B cell (primary cell): ENCODE results near the gene COG7. TPM values are rescaled to one million over a fixed set of nuclear protein-coding genes. Genes with fewer than 3 reads are reported as not detected.
A peak's percentile ranks its signal among the peaks of the same experiment; 100 is the strongest.

Experiments
- ATAC-seq: fragments of 200-7000 bp; cut with Tn5 transposase; one replicate; pipeline ENCODE4 v1.10.0; 2021; ENCODE audit warnings: low read depth, mild to moderate bottlenecking, moderate number of reproducible peaks, moderate library complexity
- CTCF ChIA-PET: fragments of 350-600 bp; sonication (Branson Sonifier 250); formaldehyde crosslinking; loops from one replicate; lab custom pipeline; 2021; ENCODE audit warnings: antibody characterized with exemption, inconsistent platforms; lab: Charles Lee
- POLR2A ChIA-PET: fragments of 350-600 bp; sonication (Branson Sonifier 250); formaldehyde crosslinking; loops from one replicate; lab custom pipeline; 2021; ENCODE audit warnings: antibody characterized with exemption; lab: Charles Lee
- DNase-seq: peaks from one replicate; pipeline ENCODE4 v3.0.0; 2013
- H2AFZ ChIP-seq: 2 replicates; pipeline ENCODE4 v1.6.1; 2012; ENCODE audit warnings: mild to moderate bottlenecking, low read depth, low read length; ENCODE audit not compliant: insufficient read depth, poor library complexity, severe bottlenecking
- H3K27ac ChIP-seq, 2 donors: 1 replicate in 1 of 2; 2 replicates in 1 of 2; pipeline ENCODE4 v1.5.1; 2012 to 2013; ENCODE audit warnings: low read length in 2 of 2, mild to moderate bottlenecking in 2 of 2, moderate library complexity in 1 of 2
- H3K27me3 ChIP-seq, 4 experiments: fragments of 200-600 bp in 1 of 4; sonication (generic) in 1 of 4; replicated peaks in 1 of 4; 1 replicate in 2 of 4; 2 replicates in 2 of 4; pipeline versions ENCODE4 v1.6.1 to v1.7.0; 2013 to 2016; ENCODE audit warnings: low read length in 3 of 4, mild to moderate bottlenecking in 2 of 4, mixed read lengths in 1 of 4, moderate library complexity in 1 of 4; ENCODE audit not compliant: insufficient read depth in 4 of 4, control insufficient read depth in 3 of 4; ENCODE audit errors: control extremely low read depth in 1 of 4
- H3K36me3 ChIP-seq, 2 experiments: replicated peaks in 1 of 2; 1 replicate in 1 of 2; 2 replicates in 1 of 2; pipeline versions ENCODE4 v1.6.1 to v1.7.1; 2013; ENCODE audit warnings: low read length in 1 of 2; ENCODE audit not compliant: insufficient read depth in 2 of 2, control insufficient read depth in 1 of 2; ENCODE audit errors: control extremely low read depth in 1 of 2, extremely low read depth in 1 of 2
- H3K4me1 ChIP-seq, 2 donors: fragments of 200-600 bp in 1 of 2; sonication (generic) in 1 of 2; 1 replicate in 1 of 2; 2 replicates in 1 of 2; pipeline versions ENCODE4 v1.5.1 to v1.6.1; 2013 to 2017; ENCODE audit warnings: low read length in 2 of 2; ENCODE audit not compliant: control insufficient read depth in 2 of 2, insufficient read depth in 2 of 2
- H3K4me2 ChIP-seq: replicated peaks from 2 replicates; pipeline ENCODE3; 2012; ENCODE audit warnings: mild to moderate bottlenecking, low read depth, low read length; ENCODE audit not compliant: poor library complexity, severe bottlenecking
- H3K4me3 ChIP-seq, 5 experiments: fragments of 200-600 bp in 1 of 5; sonication (generic) in 1 of 5; 1 replicate in 3 of 5; 2 replicates in 2 of 5; pipeline versions ENCODE4 v1.5.1 to v1.7.0; 2011 to 2016; ENCODE audit warnings: low read length in 4 of 5, mild to moderate bottlenecking in 4 of 5, low read depth in 2 of 5, control low read depth in 1 of 5, moderate library complexity in 1 of 5; ENCODE audit not compliant: insufficient read depth in 1 of 5; ENCODE audit errors: control extremely low read depth in 1 of 5, extremely low read depth in 1 of 5
- H3K79me2 ChIP-seq: fragments of 200-600 bp; sonication (generic); one replicate; pipeline ENCODE4 v1.6.0; 2016; ENCODE audit warnings: low read length; ENCODE audit not compliant: control insufficient read depth, insufficient read depth
- H3K9ac ChIP-seq: fragments of 200-600 bp; sonication (generic); 2 replicates; pipeline ENCODE4 v1.6.1; 2017; ENCODE audit warnings: mild to moderate bottlenecking, low read length, moderate library complexity
- H3K9me3 ChIP-seq, 3 donors: one replicate each; pipeline versions ENCODE4 v1.6.1 to v1.7.1; 2013; ENCODE audit warnings: low read length in 2 of 3; ENCODE audit not compliant: control insufficient read depth in 2 of 3, insufficient read depth in 1 of 3; ENCODE audit errors: control extremely low read depth in 1 of 3
- H4K20me1 ChIP-seq: 2 replicates; pipeline ENCODE4 v1.6.0; 2012; ENCODE audit warnings: mild to moderate bottlenecking, low read length; ENCODE audit not compliant: insufficient read depth, control insufficient read depth, poor library complexity, severe bottlenecking
- H3K27ac Mint-ChIP-seq: one replicate; pipeline ENCODE4 v1.8.0; 2021; ENCODE audit warnings: mixed read lengths
- H3K27me3 Mint-ChIP-seq: one replicate; pipeline ENCODE4 v1.8.0; 2021; ENCODE audit warnings: mixed read lengths
- H3K4me1 Mint-ChIP-seq: one replicate; pipeline ENCODE4 v1.8.0; 2021; ENCODE audit warnings: mixed read lengths
- H3K4me3 Mint-ChIP-seq: one replicate; pipeline ENCODE4 v1.8.0; 2021; ENCODE audit warnings: mixed read lengths
- H3K9me3 Mint-ChIP-seq: one replicate; pipeline ENCODE4 v1.8.0; 2022; ENCODE audit warnings: mixed read lengths; ENCODE audit not compliant: insufficient read depth
- CTCF ChIP-seq: fragments of 200-600 bp; IDR thresholded peaks from one replicate; pipeline ENCODE4 v1.8.0; 2022; ENCODE audit warnings: antibody characterized with exemption, mild to moderate bottlenecking
- EZH2 ChIP-seq: IDR thresholded peaks from 2 replicates; pipeline ENCODE4 v1.6.1; 2012; ENCODE audit warnings: borderline replicate concordance, low read depth, mild to moderate bottlenecking, moderate library complexity, low read length; ENCODE audit not compliant: insufficient read depth, poor library complexity, severe bottlenecking
- WGBS: methylation state at CpG from one replicate; pipeline ENCODE4 v1.1.5; 2013; ENCODE audit warnings: missing lambda C conversion rate; ENCODE audit not compliant: insufficient coverage; 5-methylcytosine and 5-hydroxymethylcytosine counted together
- intact Hi-C: fragments of 100-400 bp; cut with micrococcal nuclease; formaldehyde crosslinking; loops from one replicate; pipeline ENCODE4 v1.10.0; 2022
- polyA plus RNA-seq: library from polyadenylated mRNA; depleted of rRNA; stranded (reverse); fragments of >200 nt; gene quantifications from 2 replicates; pipeline ENCODE4 v1.2.3, GENCODE V29; 2012
- total RNA-seq, 2 donors: library from RNA; stranded (reverse); fragments of 120-200 nt in 1 of 2; gene quantifications; 1 replicate in 1 of 2; 2 replicates in 1 of 2; pipeline versions ENCODE4 v1.2.3 to v1.2.4, GENCODE V29; 2013 to 2022

Gene COG7
- total and polyA plus RNA-seq, 2 donors (not counting 1 experiment from before 2014, with no cell fraction given): 21.3 to 37.8 TPM

DNA sequence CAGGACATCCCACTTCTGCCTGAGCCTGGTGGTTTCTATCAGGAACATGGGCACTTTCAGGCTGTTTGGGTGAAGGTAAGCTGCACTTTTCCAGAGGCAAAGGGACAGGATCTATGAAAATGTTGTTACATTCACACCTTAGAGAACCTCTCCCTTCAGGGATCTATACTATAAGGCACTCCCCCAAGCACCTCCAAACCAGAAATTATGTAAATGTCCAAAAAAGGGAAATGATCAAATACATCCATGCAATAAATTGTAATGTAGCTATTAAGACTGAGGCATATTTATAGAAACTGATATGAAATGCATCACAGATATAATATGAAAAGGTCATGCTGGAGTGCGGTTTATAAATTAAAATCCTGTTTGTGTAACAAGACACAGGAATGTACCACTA lies 23.3 kb upstream of the COG7 start:
- intact Hi-C loops: no loop called here
- Mint-ChIP-seq H3K27ac (peak overlapping the region; percentile 37), H3K4me1 (peaks cover 7% of the 10 kb centered on the region), H3K9me3 (no peaks in the 10 kb centered on the region), H3K27me3 (no peaks in the 10 kb centered on the region), H3K4me3 (no peak overlapping the region)
- Histone ChIP-seq H3K9me3 (no peaks in the 10 kb centered on the region), H3K4me2 (no peak overlapping the region), H3K79me2 (peaks cover 41% of the 10 kb centered on the region), H3K36me3 (peaks cover 12 to 89% of the 10 kb centered on the region in 2 experiments), H3K9ac (no peak overlapping the region), H2AFZ (no peak overlapping the region), H3K4me1 (peaks cover 0 to 5% of the 10 kb centered on the region in 2 donors), H4K20me1 (peaks cover 81% of the 10 kb centered on the region), H3K27ac (no peak overlapping the region), H3K27me3 (no peaks in the 10 kb centered on the region), H3K4me3 (no peak overlapping the region)
- TF ChIP-seq CTCF (no peak), EZH2 (no peak)
- whole genome bisulfite sequencing: no CpG with 5 or more reads among the region's 1 CpG
- ChIA-PET POLR2A (no interaction called here), CTCF (interaction anchor here (1.5 kb wide), 1 partner anchor 41 kb away, joined by 3 read pairs; no protein-coding TSS in a partner anchor)
- ATAC-seq (peak; percentile 31), DNase-seq (no peak)

DNA sequence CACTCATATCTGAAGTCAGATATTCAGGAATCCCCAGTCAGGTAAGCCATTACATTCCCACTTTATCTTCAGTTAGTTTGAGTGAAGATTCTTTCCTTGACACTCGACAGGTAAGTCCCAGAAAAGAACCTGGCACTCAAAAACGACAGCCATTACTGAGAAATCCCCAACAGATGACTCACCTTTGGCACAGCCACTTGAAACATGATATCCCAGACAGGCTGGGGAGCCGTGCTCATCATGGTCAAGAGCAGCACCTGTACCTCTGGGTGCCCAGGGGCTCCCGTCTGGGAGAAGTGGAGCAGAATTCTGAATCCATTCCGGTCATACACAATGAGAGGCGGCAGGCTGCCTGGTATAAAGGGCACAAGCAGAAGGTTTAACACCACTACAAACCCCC lies 16.8 kb upstream of the COG7 start:
- no peak overlapping the region for H2AFZ ChIP-seq
- 94% methylated on average over 5 of the region's 6 CpGs for WGBS
- peaks cover 68% of the 10 kb centered on the region for H4K20me1 ChIP-seq
- H3K4me3 Mint-ChIP-seq: no peak overlapping the region
- no peaks in the 10 kb centered on the region for H3K9me3 ChIP-seq
- no peaks in the 10 kb centered on the region for H3K4me1 ChIP-seq
- no peak overlapping the region for H3K4me3 ChIP-seq
- H3K27ac Mint-ChIP-seq: peak overlapping the region; percentile 37
- H3K4me1 Mint-ChIP-seq: no peaks in the 10 kb centered on the region
- POLR2A ChIA-PET: no interaction called here
- no peak overlapping the region for H3K27ac ChIP-seq
- ATAC-seq: no peak
- H3K36me3 ChIP-seq: peaks cover 25 to 83% of the 10 kb centered on the region in 2 experiments
- no peaks in the 10 kb centered on the region for H3K27me3 ChIP-seq
- CTCF ChIA-PET: no interaction called here
- DNase-seq: no peak
- H3K27me3 Mint-ChIP-seq: no peaks in the 10 kb centered on the region
- H3K9me3 Mint-ChIP-seq: no peaks in the 10 kb centered on the region
- no peak for TF ChIP-seq EZH2
- no peak for TF ChIP-seq CTCF
- intact Hi-C loops: no loop called here
- H3K79me2 ChIP-seq: peaks cover 4% of the 10 kb centered on the region
- no peak overlapping the region for H3K9ac ChIP-seq
- H3K4me2 ChIP-seq: no peak overlapping the region
